HG02973 (cell line): ENCODE data around the gene TMEM234.
A peak's percentile ranks its signal among the peaks of the same experiment; 100 is the strongest.

Source experiments
- ATAC-seq: cut with Tn5 transposase; IDR thresholded peaks from one replicate; pipeline ENCODE4 v1.9.1; 2021; ENCODE audit warnings: moderate library complexity; ENCODE audit not compliant: unreplicated experiment

Gene TMEM234

DNA sequence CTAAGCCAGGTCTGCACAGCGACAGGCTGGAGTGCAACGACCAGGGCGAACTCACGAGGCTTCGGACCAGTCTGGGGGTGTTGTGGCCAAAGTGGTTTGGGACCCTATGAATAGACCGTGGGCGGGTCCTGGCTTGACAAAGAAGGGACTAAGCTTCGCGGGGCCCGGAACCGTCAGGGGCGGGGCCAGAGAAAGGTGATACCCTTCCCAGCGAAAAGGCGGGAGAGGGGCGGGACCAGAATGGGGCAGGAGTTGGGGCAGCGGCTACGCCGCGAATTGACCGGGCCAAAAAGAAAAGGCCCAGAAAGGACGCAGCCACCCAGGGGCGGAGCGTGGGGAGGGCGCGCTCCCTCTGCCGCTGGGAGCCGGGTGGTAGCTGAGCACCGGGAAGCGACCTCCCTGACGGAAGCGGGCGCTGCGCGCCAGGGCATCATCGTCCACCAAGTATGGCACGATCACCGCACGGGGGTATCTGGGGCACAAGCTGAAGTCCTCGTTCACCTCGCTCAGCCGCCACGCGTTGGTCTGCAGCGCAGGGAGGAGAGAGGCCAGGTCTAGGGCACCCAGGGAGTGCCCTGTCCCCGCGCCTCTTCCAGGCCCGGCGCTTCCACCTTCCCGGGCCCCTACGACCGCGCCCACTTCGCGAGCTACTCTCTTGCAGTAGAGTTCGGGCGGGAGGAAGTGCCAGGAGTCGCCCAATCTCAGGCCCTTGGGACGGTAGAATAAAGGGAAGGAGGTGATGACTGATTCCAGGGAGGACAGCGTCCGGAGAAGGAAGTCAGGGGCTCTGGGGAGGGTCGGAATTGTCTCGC is 18.2 kb upstream of the TMEM234 start:
- no peak for ATAC-seq

DNA sequence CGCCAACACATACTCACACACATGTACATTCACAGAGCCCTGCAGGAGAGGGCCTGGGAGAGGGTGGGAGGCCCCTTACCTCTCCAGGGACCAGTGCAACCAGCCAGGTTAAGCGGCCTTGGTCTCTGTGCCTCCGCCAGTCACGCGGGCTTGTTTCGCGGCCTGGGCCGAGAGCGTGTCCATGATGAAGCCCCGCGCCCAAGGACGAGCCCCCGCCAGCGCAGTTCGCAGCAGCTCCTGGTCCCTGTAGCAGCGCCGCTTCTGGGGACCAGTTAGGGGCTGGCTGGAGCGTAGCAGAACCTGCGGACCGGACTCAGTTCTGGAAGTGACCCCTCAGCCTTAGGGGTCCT is 17.6 kb upstream of the TMEM234 start:
- no peak for ATAC-seq

DNA sequence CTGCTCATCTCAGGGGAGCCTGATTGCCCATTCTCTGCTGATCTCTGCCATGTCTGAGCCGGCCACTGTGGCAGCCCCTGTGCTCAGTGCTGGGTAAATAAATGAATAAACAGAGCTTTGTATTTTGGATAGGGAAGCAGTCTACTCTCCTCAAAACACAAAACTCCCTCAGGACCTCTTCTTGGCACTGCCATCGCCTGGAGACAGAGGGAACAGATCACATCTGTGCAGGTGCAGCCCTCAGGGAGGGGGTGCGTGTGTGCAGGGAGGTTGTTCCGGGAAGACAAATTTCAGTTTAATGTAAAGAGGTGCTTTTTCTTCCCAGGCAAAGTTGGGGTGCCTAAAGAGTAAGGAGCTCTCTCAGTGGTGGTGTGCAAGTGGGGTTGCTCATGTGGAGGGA is 17.2 kb upstream of the TMEM234 start:
- ATAC-seq, result no peak

DNA sequence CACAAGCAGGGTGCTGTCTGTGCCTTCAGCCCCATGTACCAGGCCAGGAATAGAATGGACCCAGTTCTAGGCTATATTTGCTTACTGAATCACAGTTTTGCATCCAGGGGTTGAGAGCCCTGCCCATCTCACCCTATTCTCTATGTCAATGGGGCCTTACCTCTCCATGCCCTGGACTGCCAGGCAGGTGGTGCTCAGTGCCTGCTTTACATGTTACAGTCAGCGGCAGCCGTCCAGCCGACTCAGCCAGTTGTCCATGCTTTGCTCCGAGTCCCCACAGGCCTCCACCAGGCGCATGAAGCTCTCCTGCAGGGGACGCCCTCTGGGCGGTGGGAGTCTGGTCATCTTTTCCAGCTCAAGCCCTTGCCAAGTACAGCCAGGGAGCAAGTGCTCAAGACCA is 12.6 kb upstream of the TMEM234 start:
- ATAC-seq, result no peak

DNA sequence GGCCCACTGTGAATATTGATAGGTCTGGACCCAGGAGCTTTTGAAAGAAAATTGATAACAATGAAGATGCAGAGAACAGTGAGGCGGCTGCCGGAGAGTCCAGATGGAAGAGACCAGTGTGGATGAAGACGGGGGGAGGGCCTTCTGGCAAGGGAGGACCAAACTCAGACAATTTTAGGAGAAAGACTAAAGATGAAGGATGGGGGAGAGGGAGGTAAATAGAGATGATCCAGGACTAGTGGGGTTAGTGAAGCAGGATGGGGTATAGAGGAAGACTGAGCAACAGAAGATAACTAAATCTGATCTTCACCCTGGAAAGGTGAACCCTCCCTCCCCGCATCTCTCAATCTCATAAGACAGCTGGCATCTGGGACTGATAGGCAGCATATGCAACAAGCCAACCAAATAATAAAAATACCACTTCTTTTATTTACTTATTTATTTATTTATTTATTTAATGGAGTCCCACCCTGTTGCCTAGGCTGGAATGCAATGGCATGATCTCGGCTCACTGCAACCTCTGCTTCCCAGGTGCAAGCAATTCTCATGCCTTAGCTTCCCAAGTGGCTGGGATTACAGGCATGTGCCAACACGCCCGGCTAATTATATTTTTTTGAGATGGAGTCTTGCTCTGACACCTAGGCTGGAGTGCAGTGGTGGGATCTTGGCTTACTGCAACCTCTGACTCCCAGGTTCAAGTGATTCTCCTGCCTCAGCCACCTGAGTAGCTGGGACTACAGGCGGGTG is 10.6 kb upstream of the TMEM234 start:
- no peak for ATAC-seq

DNA sequence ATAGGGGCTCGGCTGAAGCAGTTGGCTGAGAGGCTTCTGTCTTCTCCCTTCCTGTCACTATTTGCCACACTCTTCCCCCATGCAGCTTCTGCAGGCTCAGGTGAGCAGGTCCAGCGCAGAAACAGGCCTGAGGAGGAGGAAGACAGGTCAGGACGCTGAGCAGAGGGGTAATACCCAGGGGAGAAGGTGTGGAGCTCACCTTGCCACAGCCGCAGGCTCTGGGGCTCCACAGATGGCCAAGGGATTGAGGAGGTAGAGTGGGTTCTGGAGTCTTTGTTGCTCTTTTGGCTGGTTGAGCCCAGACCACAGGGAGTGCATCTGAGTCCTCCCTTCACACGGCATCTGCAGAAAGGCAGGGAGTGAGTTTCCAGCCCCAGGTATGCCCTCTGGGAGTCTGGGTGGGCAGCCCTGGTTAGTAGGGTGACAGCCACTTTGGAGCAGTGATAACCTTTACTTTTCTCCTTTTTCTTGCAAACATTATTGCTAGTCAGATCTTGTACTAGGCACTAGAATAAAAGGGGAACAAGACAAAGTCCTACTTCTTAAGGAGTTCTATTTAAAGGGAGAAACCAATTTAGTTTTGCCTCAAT is 9.8 kb upstream of the TMEM234 start:
- no peak for ATAC-seq

DNA sequence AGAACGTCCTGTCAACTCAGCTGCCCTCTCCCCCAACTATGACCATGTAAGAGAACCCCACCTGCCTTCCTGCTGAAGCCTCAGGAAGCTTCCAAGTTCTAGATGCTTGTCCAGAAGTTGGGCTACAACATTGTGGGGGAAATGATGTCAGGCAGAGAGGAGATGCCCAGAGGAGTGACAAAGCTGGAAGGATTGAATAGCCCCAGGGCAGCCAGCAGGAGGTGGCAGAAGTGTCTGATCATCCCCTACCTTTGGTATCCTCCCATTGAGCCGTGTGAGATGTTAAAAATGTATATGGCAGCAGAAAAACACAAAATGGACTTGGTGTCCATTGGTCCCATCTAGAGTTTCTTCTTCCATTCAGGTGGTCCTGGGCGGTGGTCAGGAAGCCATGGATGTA is 6.6 kb upstream of the TMEM234 start:
- ATAC-seq, result no peak

DNA sequence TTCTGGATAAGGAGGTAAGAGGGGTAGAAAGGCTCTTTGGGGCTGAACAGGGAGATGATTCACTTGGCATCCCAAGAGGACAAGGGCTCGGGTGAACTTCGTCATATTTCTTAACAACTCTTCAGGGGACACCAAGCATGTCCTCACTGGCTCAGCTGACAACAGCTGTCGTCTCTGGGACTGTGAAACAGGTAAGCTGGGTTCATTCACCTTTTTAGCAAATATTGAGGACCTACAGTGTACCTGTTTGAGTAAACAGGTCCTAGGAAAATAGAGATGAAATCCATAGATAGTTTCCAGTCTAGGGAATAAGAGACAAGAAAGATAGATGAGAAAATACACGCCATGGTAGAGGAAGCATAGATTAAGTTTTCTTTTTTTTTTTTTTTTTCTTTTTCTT is 2.1 kb upstream of the TMEM234 start:
- ATAC-seq, result no peak

DNA sequence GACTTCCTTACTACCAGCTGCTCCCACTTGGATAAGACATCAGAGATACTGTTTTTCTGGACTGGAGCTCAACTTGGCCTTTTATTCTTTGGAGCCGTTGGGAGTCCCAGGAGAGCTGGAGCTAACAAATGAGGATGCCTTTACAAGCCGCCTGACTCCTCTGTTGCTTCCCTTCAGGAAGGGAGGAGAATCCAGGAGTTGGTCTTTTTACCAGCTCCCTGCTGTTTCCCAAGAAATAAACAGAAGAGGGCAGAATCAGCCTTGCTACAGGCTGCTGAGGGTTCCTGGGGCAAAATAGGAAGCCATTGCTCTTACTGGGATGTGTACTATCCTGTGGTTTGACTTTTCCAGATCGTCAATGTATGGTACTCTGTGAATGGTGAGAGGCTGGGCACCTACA is 1.5 kb upstream of the TMEM234 start:
- ATAC-seq, result no peak

DNA sequence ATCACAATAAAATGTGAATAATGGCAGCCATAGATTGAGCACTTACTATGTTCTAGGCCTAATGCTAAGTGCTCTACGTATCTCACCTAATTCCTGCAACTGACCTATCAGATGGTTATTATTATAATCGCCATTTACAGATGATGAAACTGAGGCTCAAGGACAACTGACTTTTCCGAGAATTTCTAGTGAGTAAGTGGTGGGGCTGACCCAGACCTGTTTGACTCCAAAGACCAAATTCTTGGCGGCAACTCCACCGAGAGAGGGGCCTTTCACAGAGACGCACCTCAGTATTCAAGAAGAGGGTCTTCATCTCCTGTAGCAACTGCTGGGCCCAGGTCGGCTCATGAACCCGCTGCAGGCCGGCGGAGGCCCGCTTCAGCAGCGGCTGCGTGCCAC is 573 bp downstream of the TMEM234 start:
- no peak for ATAC-seq

DNA sequence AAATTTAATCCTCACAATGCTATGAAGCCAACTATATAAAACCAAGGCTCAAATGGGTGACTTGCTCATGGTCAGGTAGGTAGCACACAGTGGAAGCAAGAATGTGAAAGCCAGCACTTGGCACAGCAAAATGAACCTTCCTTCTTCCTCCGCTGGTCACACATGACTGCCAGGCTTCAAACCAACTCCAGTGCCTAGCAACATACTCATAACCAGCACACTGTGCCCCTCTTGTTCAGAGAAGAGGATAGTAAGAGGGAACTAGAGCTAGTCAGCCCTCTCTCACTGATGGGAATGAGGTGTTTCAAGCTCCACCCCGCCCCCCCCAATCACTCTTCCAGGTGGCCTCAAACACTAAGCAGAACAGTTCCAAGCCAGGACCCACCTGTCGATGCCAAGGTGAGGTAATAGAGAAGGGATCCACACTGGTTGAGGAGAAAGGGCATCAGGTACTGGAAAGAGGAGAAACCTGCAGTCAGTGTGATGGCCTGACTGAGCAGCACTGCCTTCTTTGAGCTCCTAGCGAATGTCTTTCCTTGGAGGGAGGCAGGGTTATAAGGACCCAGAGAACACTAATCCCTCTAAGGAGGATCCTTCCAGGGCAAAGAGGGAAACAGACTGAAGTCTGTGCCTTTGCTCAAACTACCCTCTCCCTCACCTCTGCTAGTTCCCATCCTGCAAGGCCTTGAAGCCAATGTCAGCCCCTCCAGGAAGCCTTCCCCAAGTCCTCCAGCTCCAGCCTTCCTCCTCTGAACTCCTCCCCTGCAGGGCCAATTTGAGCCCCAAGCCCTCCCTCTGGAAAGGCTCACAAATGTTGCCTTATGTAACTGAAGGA is 1.2 kb downstream of the TMEM234 start:
- ATAC-seq, result no peak

DNA sequence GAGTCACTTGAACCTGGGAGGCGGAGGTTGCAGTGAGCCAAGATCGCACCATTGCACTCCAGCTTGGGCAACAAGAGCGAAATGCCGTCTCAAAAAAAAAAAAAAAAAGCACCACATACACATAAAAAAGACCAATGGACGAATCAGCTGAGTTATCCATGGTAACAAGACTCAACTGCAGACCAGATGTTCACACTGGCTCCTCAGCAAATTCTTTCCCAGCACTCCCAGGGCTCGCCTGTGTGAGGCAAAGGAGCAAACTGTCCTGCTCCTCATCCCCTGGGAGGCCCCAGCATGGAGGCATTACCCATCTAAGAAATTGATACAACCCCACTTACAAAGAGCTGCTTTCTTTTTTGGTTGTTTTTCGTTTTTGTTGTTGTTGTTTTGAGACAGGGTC is 3.1 kb downstream of the TMEM234 start:
- ATAC-seq, result no peak

DNA sequence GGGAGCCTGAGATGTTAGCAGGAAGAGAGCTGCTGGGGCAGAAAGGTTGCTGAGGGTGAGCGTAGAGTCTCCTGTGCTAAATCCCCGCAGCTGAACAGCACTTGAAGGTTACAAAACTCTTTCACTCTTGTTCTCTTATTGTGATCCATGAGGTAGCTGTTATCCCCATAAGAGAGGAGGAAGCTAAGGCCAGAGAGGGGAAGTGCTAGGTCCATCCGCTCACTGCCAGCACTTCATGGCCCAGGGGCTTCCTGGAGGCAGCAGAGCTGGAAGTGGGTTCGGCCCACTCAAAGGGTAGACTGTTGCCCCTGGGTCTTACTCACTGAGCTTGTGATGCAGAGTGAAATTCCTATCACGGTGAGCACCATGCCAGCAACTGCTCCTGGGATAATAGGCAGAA is 5.6 kb downstream of the TMEM234 start:
- no peak for ATAC-seq

DNA sequence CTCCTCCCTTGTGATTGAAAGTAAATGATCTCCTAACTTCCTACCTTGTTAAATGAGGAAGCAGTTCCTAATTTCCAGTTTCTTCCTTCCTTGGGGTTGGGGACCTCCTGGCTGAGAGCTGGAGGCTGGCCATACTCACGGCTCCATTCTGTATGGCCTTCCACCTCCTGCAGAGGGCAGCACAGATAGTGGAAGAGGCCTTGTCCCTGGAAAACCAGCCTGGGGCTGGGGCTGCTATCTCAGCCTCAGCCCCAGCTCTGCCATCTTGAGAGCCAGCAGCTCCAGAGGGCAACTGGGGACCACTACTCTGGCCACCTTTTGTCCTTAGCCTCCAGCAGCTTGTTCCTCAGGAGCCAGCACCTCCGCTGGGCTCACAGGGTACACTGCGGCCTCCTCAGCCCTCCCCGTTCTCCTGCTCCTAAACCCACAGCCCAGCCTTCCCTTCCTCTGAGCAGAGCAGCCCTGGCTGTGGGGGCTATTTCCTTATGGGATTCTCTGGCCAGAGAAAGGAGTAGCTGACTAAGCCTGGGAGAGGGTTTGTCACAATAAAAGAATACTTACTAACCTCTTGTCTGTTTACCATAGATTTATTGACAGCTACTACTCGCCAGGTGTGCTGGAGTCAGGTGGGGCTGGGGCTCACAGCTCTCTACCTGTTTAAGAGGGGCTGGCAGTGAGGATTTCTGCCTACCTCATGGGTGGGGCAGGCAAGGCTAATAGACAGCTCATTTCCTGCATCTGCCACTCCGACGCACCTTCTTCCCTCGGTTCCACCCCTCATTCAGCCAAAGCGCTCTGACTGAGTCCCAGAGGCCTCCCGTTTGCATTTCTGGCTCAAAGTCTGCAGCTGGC is 6.3 kb downstream of the TMEM234 start:
- no peak for ATAC-seq

DNA sequence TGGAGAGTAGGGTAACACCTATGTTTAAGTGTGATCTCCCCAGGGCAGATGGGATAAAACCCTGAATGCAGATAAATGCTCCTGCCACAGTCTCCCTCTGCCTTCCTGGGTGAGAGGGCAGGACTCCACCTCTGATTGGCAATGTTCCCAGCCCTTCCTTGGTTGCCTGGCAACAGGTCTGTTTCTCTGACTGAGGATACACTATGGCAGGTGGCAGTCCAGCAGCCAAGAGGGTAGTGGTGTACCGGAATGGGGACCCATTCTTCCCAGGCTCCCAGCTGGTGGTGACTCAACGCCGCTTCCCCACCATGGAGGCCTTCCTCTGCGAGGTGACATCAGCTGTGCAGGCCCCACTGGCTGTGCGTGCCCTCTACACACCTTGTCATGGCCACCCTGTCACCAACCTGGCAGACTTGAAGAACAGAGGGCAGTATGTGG is 13.2 kb downstream of the TMEM234 start, which contains the start of gene DCDC2B:
Gene DCDC2B (plus strand): TSS at position 199 of the 438 bp plus-strand sequence. CDS start 5 bp downstream, at position 204.
- no peak for ATAC-seq

DNA sequence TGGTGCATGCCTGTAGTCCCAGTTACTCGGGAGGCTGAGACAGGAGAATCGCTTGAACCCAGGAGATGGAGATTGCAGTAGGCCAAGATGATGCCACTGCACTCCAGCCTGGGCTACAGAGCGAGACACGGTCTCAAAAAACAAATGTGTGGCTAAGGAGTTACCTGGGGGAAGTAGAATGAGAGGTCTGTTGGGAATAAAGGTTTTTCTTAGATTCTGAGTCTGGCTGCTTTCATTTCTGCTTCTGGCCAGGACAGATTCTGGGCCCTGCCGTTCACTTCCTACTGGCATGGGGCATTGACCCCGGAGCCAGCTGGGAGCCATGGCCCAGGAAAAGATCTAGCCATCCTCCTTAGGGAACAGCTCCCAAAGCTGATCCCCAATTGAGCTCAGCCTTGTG is 13.7 kb downstream of the TMEM234 start:
- no peak for ATAC-seq

DNA sequence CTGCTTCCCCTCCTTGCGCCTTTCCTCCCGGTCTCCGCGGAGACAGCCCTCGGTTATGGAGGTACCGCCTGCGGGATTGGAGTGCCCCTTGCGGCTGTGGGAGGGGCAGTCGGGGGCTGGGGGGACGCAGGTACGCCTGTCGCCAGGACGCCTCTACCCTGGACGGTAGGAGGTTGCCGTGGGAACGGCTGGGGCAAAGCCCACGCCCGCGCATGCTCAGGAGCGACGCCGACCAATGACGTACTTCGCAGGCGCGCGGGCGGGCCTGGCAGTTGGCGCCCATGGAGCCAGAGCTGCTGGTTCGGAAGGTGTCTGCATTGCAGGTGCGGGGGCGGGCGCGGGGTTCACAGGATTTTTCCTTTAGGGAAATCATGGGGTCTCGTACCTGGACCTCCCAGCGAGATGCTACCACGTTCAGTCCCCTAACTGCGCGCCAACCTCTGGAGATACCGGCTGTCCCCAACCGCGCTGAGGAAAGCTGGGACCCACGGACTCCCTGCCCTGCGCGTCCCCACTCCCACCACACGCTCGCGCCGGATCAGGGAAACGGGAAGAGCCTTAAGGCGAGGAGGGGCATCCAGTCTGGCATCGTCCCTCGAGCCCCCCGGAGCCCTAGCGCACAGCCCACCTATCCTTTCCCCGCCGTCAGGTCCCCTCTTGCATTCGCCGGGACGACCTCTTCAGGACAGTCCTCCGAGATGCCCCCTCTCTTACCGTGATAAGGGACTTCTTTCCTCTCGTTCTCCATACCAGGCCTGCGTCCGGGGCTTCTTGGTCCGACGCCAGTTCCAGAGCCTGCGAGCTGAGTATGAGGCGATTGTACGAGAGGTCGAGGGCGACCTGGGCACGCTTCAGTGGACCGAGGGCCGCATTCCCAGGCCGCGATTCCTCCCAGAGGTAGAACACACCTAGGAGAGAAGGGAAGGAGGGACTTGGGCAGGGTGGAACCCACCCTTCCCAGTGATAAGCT is 16.5 kb downstream of the TMEM234 start, which contains the start of gene IQCC:
Gene IQCC (plus strand): TSS at position 271 of the 970 bp plus-strand sequence. CDS start 11 bp downstream, at position 282.
- ATAC-seq, result peak; percentile 45

DNA sequence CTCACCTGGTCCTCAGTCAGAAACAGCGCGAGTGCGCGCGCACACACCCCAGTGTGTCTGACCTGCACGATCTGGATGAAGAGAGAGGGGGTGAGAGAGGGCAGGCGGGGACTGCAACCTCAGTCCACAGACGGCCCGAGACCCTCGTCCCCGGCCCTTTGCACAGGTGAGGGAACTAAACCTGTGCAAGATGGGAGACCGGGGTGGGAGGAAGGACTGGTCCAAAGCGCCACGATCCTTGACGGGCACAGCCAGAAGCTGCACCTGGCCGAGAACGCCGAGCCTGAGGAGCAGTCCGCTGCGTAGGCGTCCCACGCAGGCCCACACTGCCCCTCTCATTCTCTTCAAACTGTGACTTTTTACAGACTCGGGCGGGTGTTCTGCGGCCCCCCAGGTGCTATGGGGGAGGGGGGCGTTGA is 17.2 kb downstream of the TMEM234 start:
- ATAC-seq, result no peak
